K562 (cell line): ENCODE results near the gene TEX53.

Source experiments
- ATF3 ChIP-seq, 2 experiments: fragments of 450-650 bp in 1 of 2; sonication (generic) in 1 of 2; formaldehyde crosslinking in 1 of 2; IDR thresholded peaks in 1 of 2; conservative IDR thresholded peaks in 1 of 2; 2 replicates each; pipeline versions ENCODE4 v1.6.1 to v1.8.1; 2016 to 2023; ENCODE audit warnings: mild to moderate bottlenecking in 2 of 2, moderate library complexity in 2 of 2, inconsistent platforms in 1 of 2, missing genetic modification reagents in 1 of 2
- CTCF ChIP-seq, 3 experiments: IDR thresholded peaks in 2 of 3; conservative IDR thresholded peaks in 1 of 3; 2 replicates each; pipeline ENCODE4 v1.5.1; 2011 to 2012; ENCODE audit warnings: low read length in 3 of 3, mild to moderate bottlenecking in 3 of 3, control low read depth in 2 of 3, improper control_type of control experiment in 1 of 3, inconsistent platforms in 1 of 3, low read depth in 1 of 3, mixed read lengths in 1 of 3, moderate library complexity in 1 of 3; ENCODE audit not compliant: insufficient read depth in 2 of 3
- IRF2 ChIP-seq: sonication (generic); formaldehyde crosslinking; IDR thresholded peaks from 2 replicates; pipeline ENCODE4 v1.8.1; 2022; ENCODE audit warnings: mild to moderate bottlenecking, missing genetic modification reagents
- JUNB ChIP-seq: fragments of 450-650 bp; formaldehyde crosslinking; conservative IDR thresholded peaks from 2 replicates; pipeline ENCODE4 v1.4.0; 2020; ENCODE audit warnings: mild to moderate bottlenecking
- PATZ1 ChIP-seq: fragments of 250-450 bp; sonication (Bioruptor Pico); IDR thresholded peaks from 2 replicates; pipeline ENCODE4 v1.5.0; 2020; ENCODE audit warnings: mild to moderate bottlenecking, borderline replicate concordance
- POLR2A ChIP-seq: fragments of 450-650 bp; conservative IDR thresholded peaks from 2 replicates; pipeline ENCODE4 v1.6.1; 2016
- SAFB ChIP-seq: fragments of 200-400 bp; formaldehyde crosslinking; IDR thresholded peaks from 2 replicates; pipeline ENCODE4 v1.6.1; 2017; ENCODE audit warnings: low read depth, low read length, borderline replicate concordance
- ZNF696 ChIP-seq: fragments of 250-450 bp; sonication (Bioruptor Pico); conservative IDR thresholded peaks from 2 replicates; pipeline ENCODE4 v1.4.0; 2020; ENCODE audit warnings: mild to moderate bottlenecking, moderate library complexity

DNA sequence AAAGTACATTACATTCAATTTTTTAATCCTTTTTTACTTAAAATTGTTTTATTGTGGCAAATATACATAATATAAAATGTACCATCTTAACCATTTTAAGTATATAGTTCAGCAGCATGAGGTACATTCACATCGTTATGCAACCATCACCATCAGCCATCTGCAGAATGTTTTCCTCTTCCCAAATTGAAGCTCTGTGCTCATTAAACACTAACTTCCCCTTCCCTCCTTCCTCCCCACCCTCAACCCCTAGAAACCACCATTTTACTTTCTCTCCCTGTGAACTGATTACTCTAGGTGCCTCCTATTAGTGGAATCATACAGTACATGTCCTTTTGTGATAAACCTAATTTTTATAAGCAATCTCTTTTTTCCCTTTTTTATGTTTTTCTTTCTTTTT is 15.6 kb downstream of the TEX53 start:
- TF ChIP-seq IRF2 (CRISPR knock-in tag) (no peak), JUNB (no peak), SAFB (no peak), ZNF696 (CRISPR knock-in tag) (no peak), ATF3 (IDR thresholded peaks at IDR 0.05) (no peak), ATF3 (CRISPR knock-in tag; conservative IDR thresholded peaks at IDR 0.05) (no peak), CTCF (IDR thresholded peaks at IDR 0.05 in 2 of 3, conservative IDR thresholded peaks at IDR 0.05 in 1 of 3; ENCODE audit: insufficient read depth in 2 of 3, low read depth in 1 of 3, low read length in 3 of 3) (no peak), PATZ1 (CRISPR knock-in tag) (no peak), POLR2A (no peak)
